Uterus (tissue), 2 donors: Measurements from ENCODE around the gene TMEM150A.

ENCODE experiments used
- POLR2A ChIP-seq, 2 donors: fragments of 450-650 bp; IDR thresholded peaks; one replicate each; pipeline ENCODE4 v1.6.1; 2016; ENCODE audit warnings: antibody characterized with exemption in 2 of 2, mild to moderate bottlenecking in 1 of 2, moderate library complexity in 1 of 2
- TF ChIP-seq, protein P1 (sequence below), 4 experiments: fragments of 200-600 bp in 2 of 4; fragments of 450-650 bp in 2 of 4; sonication (generic) in 2 of 4; IDR thresholded peaks; one replicate each; pipeline ENCODE4 v1.5.1; 2016 to 2019; ENCODE audit warnings: antibody characterized with exemption in 4 of 4, mild to moderate bottlenecking in 2 of 4, moderate library complexity in 1 of 4

DNA sequence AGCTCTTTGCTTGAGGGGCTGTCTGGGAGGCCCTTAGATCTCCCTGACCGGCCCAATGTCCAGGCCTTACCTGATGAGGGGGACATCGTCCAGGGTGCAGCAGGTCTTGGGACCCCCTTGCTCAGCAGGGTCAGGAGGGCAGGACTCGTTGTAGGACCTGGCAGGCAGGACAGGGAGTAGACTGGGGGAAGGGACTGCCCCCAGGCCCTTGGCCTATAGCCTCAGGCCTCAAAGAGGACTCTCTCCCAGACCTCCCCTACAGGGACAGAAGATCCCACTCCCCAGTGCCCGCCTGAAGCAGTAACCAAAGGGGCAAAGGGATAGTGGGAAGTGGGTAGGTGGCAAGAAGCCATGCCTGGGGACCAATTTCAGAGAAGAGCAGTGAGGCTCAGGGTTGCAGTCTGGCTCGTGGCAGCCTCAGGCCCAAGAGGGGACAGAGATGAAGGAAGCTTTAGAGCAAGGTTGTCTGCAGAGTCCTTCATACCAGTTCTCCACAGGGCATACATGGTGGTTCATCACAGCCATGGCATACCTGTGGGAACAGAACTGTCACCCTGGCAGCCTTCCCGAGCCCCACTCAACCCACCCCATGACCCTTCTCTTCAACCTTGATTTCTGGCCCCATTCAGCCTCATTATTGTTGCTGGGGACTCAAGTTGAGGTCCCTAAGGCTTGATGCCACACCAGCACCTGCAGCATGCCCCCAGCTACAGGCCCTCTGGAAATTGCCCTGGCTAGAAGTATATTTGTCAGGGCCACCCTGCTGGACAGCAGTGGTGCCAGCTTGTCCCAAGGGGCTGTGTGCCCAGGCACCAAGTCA lies 1.3 kb downstream of the TMEM150A start:
- TF ChIP-seq, protein P1, sequence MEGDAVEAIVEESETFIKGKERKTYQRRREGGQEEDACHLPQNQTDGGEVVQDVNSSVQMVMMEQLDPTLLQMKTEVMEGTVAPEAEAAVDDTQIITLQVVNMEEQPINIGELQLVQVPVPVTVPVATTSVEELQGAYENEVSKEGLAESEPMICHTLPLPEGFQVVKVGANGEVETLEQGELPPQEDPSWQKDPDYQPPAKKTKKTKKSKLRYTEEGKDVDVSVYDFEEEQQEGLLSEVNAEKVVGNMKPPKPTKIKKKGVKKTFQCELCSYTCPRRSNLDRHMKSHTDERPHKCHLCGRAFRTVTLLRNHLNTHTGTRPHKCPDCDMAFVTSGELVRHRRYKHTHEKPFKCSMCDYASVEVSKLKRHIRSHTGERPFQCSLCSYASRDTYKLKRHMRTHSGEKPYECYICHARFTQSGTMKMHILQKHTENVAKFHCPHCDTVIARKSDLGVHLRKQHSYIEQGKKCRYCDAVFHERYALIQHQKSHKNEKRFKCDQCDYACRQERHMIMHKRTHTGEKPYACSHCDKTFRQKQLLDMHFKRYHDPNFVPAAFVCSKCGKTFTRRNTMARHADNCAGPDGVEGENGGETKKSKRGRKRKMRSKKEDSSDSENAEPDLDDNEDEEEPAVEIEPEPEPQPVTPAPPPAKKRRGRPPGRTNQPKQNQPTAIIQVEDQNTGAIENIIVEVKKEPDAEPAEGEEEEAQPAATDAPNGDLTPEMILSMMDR (IDR thresholded peaks at IDR 0.05): no peak
- no peak for TF ChIP-seq POLR2A (IDR thresholded peaks at IDR 0.05)
